ENCODE results near the gene DHRS7B.

DNA sequence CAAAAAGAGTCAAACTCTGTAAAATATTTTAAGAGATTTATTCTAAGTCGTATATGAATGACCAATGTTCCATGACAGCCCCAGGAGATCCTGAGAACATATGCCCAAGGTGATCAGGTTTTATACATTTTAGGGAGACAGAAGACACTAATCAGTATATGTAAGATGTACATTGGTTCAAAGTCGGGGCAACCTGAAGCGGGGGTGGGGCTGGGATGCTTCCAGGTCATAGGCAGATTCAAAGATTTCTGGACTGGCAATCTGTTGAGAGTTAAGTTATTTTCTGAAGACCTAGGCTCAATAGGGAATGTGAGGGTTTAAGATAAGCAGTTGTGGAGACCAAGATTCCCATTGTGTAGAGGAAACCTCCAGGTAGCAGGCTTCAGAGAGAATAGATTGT lies 20.4 kb upstream of the DHRS7B start:
- TF ChIP-seq, protein P1, sequence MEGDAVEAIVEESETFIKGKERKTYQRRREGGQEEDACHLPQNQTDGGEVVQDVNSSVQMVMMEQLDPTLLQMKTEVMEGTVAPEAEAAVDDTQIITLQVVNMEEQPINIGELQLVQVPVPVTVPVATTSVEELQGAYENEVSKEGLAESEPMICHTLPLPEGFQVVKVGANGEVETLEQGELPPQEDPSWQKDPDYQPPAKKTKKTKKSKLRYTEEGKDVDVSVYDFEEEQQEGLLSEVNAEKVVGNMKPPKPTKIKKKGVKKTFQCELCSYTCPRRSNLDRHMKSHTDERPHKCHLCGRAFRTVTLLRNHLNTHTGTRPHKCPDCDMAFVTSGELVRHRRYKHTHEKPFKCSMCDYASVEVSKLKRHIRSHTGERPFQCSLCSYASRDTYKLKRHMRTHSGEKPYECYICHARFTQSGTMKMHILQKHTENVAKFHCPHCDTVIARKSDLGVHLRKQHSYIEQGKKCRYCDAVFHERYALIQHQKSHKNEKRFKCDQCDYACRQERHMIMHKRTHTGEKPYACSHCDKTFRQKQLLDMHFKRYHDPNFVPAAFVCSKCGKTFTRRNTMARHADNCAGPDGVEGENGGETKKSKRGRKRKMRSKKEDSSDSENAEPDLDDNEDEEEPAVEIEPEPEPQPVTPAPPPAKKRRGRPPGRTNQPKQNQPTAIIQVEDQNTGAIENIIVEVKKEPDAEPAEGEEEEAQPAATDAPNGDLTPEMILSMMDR (IDR thresholded peaks at IDR 0.05) = no peak
- no peak for TF ChIP-seq ZFX (IDR thresholded peaks at IDR 0.05; ENCODE audit: borderline replicate concordance)

All from 22Rv1 (cell line).